IPS DF 4.7 (cell line): ENCODE measurements around the gene GNB3.
A peak's percentile ranks its signal among the peaks of the same experiment; 100 is the strongest.

Experiments used
- DNase-seq: peaks from one replicate; pipeline ENCODE4 v3.0.0-alpha.2; 2013; ENCODE audit warnings: low spot score; ENCODE audit errors: extremely low read depth

GNB3 gene

DNA sequence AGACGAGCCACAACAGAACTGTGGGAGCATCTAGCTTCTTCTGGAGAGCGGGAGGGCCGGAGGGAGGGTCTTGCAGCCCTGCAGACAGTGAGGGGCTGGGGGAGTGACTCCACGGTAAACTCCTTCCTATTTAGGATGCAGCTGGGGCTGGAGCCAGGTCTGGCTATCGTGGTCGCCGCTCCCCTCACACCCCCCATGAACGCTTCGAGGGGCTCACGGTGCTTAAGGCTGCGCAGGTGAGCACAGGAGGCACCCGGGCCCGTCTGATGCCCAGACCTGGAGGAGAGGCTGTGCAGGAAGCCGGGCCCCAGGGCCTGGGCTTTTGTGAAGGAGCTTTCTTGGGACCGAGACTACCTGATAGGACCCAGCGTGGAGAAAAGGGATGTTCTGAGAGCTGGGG is 3.9 kb upstream of the GNB3 start:
- no peak for DNase-seq

DNA sequence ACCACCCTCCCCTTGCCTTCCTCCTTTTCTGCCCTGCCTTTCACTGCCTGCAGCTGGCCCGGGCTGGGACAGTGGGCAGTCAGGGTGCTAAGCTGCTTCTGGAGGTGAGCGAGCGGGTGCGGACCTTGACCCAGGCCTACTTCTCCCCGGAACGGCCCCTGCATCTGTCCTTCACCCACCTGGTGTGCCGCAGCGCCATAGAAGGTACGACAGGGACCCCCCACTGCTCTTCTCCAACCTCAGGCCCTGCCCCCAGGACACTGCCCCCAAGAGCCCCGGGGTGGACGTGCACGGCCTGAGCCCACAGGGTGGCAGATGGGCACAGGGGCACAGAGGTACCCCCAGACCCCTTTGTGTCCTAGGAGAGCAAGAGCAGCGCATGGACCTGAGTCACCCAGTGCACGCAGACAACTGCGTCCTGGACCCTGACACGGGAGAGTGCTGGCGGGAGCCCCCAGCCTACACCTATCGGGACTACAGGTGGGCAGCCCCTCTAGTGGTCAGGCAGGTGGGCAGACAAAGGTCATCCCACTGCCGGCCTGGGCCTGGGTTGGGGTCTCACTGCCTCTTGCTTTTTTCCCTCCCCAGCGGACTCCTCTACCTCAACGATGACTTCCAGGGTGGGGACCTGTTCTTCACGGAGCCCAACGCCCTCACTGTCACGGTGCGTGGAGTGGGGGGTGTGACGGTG is 3.2 kb upstream of the GNB3 start:
- no peak for DNase-seq

DNA sequence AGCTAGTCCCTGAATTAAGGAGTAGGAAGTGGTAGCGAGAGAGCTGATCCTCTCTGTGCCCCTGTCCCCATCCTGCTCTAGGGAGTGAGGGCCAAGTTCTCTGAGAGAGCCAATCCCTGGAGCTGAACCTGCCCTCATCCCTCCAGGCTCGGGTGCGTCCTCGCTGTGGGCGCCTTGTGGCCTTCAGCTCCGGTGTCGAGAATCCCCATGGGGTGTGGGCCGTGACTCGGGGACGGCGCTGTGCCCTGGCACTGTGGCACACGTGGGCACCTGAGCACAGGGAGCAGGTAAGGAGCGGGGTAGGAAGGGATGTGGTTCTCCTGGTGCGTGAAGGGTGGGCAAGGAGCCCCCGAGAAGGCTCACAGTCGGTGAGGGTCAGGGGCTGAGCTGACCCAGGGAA is 1.9 kb upstream of the GNB3 start:
- DNase-seq: no peak

DNA sequence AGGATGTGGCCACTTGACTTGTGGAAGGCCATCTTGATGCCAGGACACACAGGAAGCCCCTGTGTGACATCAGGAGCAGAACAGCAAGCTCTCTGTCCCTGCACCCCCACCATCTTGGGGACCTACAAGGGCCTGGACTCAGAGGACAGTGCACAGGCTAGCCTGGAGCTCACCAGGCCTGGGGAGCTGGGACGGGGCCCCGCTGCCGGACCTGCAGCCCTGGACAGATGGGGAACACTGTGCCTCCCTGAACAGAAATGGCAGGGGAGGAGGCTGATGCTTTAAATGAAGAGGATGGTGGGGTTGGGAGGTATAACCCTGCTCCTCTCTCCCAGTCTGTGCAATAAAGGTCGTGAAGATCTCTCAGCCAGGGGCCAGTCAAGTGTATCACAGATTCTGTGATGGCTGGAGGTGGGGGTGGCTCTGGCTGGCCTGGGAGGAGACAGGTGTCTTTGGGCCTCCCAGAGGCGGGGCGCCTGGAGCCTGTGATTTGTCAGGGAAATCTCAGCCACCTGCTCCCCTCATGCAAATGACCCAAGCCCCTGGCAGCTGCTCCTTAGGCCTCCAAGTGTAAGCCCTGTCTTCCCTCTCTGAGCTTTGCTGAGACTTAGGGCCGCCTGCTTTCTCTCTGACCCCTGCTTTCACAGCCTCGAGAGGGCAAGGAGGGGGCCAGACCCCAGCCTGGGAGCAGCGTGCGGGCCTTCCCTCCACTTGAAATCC is 1.1 kb upstream of the GNB3 start:
- no peak for DNase-seq

DNA sequence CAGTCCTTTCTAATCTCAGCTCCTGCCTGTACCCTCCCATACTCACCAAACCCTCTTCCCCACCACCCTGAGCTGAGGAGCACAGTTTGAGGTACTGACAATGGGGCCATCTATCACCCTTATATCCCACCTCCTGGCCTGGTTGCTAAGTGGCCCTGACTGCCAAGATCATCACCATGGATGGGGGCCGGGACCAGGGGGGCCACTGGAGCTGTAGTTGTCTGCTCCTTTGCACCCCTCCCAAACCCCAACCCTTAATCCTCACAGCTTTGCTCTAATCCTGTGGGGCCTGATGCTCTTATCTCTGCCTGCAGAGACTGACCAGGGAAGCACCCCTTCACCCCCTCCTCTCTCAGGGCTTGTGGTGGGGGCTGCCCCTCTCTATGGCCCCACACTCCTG is 395 bp upstream of the GNB3 start:
- DNase-seq: no peak

DNA sequence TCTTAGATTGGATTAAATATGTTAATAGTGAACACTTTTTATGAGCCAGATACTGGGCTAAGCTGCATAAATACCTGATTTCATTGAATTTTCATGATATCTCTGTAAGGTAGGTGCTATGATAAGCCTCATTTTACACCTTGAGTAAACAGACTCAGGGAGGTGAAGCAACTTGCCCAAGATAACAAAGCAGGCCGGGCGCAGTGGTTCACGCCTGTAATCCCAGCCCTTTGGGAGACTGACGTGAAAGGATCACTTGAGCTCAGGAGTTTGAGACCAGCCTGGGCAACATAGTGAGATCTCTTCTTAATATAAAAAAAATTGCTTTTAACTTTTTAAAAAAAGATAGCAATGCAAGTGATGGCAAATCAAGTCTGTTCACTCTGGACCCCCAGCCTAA is 1.4 kb downstream of the GNB3 start:
- DNase-seq: no peak

DNA sequence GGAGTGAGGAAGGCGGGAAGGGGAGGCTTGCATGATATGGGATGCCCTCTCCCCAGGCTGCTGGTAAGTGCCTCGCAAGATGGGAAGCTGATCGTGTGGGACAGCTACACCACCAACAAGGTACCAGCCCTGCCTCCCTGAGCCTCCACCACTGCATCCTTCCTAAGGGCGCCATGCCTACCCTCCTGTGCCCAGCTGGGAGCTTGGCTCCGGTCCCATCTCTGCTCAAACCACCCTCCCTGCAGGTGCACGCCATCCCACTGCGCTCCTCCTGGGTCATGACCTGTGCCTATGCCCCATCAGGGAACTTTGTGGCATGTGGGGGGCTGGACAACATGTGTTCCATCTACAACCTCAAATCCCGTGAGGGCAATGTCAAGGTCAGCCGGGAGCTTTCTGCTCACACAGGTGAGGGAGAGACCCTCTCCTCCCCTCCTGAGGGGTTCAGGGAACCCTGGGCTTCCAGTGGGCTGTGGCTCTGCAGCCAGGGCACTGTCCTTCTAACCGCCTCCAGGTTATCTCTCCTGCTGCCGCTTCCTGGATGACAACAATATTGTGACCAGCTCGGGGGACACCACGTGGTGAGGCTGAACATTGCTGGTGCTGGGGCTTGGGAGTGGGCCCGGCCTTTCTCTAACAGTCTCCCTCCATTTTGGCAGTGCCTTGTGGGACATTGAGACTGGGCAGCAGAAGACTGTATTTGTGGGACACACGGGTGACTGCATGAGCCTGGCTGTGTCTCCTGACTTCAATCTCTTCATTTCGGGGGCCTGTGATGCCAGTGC is 2.6 kb downstream of the GNB3 start:
- DNase-seq: no peak

DNA sequence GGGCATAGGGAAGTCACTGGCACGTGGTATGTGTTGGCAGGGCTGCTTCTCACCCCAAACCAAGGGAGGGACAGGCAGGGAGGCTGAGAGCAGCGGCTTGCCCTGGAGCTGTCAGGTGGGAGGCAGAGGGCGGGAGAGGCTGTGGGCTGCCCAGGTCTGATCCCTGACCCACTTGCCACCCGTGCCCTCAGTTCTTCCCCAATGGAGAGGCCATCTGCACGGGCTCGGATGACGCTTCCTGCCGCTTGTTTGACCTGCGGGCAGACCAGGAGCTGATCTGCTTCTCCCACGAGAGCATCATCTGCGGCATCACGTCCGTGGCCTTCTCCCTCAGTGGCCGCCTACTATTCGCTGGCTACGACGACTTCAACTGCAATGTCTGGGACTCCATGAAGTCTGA is 4.7 kb downstream of the GNB3 start:
- no peak for DNase-seq

DNA sequence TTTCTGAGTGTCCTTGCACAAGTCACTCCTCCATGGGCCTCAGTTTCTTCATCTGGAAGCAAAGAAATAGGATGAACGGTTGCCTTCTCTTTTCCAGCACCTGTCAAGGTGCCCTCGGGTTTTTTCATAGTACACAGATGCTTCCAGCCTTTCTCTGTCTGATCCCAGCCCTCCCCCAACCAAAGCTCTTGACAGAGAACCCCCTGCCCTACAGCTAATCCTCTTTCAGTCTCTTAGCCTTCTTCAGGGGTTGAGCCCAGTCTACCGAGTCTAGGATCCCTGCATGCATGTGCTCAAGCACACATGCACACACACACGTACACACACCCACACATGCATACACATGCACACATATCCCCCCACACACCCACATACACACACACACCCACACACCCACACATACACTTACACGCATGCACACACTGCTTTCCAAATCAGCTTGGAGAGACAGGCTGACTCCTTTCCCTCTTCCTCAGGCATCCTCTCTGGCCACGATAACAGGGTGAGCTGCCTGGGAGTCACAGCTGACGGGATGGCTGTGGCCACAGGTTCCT is 5.7 kb downstream of the GNB3 start:
- DNase-seq: no peak

DNA sequence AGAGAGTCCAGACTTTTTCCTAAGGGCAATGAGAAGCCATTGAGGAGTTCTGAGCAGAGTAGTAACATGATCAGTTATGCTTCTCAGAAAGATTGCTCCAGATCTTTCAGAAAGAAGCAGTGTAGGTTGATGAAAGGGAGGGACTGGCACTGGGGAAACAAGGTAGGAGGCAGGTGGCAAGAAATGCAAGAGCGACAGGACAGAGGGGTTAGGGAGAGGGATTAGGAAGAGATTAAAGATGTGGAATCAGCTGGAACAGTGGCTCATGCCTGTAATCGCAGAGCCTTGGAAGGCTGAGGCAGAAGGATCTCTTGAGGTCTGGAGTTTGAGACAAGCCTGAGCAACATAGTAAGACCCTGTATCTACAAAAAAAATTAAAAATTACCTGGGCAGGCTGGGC is 7.0 kb downstream of the GNB3 start:
- no peak for DNase-seq

DNA sequence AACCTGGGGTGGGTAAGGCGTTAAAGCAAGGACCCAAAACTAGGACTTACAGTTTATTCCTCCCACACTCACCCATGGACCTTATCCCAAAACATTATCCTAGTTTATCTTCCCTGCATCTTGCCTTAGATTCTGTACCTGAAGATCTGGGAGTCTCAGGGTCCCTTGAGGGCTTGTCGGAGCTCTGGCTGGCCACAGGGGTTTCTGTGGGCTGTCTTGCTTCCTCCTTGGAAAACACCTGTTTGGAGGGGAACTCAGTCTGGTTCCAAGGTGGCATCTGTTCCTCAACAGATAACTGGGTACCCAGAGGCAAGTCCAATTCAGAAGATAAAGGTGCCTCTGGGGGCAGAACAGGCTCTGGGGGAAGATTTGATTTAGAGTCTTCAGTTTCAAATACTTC is 8.7 kb downstream of the GNB3 start:
- DNase-seq: no peak

DNA sequence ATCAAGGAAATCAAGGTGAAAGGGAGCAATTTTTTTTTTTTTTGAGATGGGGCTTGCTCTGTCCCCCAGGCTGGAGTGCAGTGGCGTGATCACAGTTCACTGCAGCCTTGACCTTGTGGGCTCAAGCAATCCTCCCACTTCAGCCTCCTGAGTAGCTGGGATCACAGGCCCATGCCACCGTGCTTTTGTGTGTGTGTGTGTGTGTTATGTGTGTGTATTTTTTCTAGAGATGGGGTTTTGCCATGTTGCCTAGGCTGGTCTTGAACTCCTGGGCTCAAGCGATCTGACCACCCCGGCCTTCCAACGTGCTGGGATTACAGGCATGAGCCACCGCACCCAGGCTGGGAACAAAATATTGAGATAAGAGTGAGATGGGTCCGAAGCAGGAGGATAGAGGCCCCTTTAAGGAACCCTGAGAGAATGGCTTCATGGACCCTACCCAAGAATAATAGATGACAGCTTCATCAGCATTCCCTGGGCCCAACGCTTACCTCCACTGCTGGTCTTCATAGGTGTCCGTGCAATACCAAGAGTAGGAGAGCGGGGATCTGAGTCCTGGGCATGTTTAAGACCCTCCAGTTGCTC is 9.3 kb downstream of the GNB3 start:
- DNase-seq: no peak

DNA sequence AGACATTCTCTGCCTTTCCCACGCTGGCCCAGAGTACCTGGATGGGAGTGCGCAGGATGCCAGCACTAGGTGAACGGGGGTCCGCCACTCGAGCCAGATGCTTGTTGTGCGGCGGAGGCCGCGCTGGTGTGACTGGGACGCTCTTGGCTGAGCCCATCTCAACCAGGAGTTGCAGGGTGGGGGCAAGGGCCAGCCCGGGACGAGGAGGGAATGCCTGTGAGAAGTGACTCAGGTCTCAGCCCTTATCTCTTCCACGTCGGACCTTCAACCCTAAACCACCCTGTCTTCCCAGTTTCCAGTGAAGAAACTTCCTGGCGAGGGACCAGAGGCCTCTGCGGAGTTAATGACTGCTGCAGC is 10.0 kb downstream of the GNB3 start:
- no peak for DNase-seq

DNA sequence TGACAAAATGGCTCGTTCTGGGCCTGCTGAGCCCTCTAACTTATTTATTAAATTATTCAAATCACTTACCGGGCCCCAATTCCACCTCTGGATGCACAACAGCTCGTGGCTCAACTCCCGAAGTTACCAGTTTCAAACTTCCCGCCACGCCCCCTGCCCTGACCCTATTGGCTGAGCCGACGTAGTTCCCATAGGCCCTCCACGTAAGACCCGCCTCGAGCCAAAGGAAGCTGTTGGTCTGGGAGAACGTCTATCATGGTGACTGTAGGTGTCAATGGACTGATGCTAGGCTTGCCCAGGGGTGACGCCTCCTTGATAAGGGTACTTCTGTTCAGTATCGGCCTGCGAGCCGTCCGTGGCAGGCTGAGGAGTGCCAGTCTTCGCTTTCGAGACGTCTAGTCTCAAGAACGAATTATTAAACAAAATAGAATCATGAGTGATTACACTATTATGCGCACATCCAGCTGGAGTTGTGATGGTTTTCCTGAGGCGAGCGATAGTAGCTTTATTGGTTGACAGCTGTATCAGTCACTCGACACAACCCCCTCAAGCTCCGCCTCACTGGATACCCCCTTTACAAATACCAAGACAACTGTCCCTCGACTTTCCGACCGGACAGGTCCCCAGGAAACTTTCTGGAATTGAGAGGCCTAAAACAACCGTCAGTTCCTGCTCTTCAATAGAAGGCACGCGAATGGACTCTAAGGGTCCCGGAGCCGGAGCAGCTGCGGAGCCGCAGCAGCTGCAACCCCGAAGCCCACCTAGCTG is 10.6 kb downstream of the GNB3 start, which contains the start of gene CDCA3:
TSS of gene CDCA3 (minus strand) at position 134 of the 768 bp plus-strand sequence. CDS start 334 bp downstream, outside the sequence.
- peak; percentile 98 for DNase-seq

DNA sequence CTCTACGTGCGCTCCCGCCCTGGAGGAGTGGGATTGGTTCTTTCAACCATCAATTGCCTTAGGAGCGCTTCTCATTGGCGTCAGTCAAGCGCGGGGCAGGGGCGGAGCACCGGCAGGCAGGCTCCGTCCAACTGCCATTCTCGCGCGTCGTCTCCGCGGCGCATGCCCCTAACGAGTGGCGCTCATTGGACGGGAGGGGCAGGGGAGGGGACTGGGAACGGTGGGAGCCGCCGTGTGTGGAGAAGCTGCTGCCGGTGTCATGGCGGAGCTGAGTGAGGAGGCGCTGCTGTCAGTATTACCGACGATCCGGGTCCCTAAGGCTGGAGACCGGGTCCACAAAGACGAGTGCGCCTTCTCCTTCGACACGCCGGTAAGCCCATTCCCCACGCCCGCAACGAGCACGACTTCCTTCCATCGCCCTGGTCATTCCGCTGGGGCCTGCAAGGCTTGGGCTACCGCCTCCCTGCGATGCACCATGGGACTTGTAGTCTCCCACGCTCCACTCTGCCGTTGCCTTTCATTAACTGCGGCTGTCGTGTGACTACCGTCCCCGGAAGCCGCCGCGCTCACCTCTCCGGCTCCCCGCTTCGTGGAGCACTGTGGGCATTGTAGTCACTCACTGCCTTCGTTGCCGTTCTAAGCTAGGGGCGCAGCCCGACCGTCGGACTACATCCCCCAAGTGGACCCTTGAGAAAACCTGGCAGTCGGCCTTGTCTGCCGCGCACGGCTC is 11.4 kb downstream of the GNB3 start, which contains the start of gene USP5:
TSS of gene USP5 (plus strand) at position 230 of the 730 bp plus-strand sequence. CDS start at position 260, 30 bp downstream.
- DNase-seq: peak; percentile 100

DNA sequence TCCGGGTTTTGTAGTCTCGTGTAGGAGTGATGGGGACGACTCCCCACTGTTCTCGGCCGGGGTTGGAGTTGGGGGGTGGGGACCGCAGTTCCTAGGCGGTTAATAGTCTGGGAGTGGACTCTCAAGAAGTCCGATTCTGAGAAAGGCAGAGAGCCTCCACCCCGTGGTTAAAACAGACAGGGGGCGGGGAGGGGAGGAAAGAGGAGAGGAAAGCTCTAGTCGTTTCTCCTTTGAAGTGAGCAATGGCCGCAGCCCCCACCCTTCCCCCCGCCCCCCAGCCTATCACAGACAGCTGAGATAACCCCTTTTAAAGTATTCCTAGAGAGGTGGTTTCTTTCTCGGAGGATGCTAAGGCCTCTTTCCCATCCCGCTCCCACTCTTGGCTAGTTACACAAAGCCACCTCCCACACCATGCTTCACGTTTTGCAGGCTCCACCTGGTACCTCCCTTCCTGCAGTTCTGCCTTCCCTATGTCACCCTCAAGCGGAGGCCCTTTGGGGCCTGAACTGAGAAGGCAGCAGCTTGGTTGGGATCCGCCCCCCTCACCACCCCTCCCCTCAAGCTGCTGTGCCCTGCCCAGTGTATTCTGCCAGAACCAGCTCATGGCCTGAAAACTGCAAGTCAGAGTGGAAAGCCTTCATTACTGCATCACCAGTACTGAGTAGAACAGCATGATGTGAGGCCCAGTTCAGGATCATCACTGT is 12.1 kb downstream of the GNB3 start:
- no peak for DNase-seq

DNA sequence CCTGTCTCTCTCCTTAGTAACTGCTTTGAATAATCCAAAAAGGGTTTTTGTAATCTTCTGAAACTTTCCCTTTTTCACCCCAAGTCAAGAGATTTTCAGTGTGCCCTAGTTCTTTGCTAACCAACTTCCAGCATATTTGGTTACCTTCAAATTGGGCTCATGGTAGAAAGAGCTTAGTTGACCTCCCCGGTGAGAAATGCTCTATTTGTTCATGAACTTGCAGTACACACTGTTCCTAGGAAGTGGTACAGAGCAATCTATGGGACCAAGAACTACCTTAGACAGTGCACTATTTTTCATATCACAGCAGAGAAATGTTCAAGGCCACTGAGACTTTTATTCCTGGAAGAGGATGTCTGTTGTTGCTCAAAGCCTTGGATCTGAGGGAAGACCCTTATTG is 12.9 kb downstream of the GNB3 start:
- DNase-seq: no peak

DNA sequence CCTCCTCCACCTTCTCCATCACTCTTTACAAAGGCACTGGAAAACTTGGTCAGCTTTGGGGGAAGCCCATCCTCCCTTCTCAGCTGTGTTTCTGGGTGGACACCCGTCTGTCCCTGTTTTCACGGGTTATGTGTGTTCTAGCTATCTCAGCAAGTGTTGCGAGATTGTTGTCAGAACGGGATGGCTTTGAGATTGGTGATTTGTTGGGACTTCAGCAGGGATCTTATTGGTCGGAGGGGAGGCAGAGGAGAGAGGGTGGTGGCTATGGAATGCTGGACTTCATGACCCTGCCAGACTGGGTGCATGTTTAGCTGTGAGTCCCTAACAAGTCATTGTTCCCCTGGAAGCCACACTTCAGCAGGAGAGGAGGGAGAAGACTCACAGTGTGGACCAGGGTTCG is 13.3 kb downstream of the GNB3 start:
- DNase-seq: no peak

DNA sequence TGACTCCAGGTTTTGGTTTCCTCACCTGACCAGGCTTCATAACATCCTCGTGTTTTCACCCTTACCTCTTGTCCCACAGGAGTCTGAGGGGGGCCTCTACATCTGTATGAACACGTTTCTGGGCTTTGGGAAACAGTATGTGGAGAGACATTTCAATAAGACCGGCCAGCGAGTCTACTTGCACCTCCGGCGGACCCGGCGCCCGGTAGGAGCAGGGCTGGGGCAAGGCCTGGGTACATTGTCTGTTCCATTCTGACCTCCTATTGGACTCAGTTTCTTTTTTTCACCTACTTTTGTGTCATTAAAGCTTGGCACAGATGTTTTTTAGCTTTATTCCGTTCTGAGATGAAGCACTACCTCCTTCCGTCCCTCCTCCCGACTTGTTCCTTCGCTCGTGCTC is 14.6 kb downstream of the GNB3 start:
- DNase-seq: no peak

DNA sequence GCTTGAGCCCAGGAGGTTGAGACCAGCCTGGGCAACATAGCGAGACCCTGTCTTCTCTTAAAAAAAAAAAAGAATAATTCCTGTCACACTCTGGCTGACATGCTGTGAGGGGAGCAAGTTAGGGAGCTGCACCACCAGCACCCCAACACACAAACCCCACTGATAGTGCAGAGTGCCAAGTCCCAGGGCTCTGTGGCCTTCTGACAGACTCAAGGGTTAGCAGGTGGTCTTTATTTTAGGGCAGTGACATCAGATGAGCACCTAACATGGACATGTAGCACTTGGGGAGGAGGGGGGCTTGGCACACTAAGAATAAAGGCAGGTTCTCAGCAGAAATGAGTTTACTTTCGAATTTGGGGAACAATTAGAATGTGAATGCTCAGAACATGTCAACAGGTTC is 18.1 kb downstream of the GNB3 start:
- DNase-seq: no peak
